GM12874 (cell line): ENCODE results near the gene EIF4B.

Source experiments
- TF ChIP-seq, protein P1 (sequence below): IDR thresholded peaks from 2 replicates; pipeline ENCODE4 v1.5.1; 2011; ENCODE audit warnings: low read depth, mild to moderate bottlenecking, control low read depth, low read length, moderate library complexity; ENCODE audit not compliant: insufficient read depth

Gene EIF4B

DNA sequence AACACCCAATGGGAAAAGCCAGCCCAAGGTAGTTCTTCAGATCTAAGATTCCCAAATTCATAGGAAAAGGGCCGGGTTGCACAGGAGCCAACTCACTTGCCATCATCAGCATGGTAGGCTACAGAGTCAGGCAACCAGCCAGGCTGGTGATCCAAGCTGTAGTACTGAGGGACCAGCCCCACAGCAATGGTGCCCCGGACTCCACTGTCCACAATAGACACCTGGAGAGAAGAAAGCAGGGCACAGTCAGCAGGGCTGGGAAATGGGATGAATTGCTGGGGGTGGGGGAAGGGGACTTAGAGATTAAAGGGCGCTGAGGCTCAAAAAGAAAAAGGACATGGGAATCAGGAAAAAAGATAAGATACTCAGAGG is 68.7 kb downstream of the EIF4B start:
- TF ChIP-seq, protein P1, sequence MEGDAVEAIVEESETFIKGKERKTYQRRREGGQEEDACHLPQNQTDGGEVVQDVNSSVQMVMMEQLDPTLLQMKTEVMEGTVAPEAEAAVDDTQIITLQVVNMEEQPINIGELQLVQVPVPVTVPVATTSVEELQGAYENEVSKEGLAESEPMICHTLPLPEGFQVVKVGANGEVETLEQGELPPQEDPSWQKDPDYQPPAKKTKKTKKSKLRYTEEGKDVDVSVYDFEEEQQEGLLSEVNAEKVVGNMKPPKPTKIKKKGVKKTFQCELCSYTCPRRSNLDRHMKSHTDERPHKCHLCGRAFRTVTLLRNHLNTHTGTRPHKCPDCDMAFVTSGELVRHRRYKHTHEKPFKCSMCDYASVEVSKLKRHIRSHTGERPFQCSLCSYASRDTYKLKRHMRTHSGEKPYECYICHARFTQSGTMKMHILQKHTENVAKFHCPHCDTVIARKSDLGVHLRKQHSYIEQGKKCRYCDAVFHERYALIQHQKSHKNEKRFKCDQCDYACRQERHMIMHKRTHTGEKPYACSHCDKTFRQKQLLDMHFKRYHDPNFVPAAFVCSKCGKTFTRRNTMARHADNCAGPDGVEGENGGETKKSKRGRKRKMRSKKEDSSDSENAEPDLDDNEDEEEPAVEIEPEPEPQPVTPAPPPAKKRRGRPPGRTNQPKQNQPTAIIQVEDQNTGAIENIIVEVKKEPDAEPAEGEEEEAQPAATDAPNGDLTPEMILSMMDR, result no peak

DNA sequence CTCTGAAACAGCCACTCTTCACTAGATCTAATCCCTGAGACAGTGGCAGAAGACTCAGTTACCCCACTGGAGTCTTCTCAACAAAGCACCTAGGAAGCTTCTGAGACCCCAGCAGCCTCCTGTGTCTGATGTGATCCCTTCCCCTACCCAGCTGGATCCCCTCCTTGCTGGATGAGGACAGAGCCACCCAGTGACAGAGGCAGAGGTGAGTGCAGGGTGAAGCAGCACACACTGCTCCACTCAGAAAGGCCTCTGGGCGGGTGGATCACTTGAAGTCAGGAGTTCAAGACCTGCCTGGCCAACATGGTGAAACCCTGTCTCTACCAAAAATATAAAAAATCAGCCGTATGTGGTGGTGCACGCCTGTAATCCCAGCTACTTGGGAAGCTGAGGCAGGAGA is 70.2 kb downstream of the EIF4B start:
- TF ChIP-seq, protein P1, result no peak

DNA sequence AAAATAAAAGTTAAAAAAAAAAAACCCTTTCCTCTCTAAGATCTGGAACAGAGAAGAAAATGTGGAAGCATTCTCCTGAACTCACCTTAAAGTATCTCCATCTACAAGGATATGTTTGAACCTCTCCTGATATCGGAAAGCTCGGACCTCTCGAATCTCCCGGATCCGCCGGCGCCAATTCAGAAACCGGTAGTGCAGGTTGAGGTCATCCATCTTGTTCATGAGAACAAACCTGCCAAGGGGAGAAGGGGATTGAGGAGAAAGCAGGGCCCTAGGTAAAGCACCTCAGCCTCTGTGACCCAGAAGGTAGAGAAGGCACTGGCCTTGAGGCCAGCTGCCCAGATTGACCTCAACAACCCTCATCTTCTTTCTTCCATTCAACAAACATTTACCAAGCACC is 70.8 kb downstream of the EIF4B start:
- TF ChIP-seq, protein P1, result no peak

DNA sequence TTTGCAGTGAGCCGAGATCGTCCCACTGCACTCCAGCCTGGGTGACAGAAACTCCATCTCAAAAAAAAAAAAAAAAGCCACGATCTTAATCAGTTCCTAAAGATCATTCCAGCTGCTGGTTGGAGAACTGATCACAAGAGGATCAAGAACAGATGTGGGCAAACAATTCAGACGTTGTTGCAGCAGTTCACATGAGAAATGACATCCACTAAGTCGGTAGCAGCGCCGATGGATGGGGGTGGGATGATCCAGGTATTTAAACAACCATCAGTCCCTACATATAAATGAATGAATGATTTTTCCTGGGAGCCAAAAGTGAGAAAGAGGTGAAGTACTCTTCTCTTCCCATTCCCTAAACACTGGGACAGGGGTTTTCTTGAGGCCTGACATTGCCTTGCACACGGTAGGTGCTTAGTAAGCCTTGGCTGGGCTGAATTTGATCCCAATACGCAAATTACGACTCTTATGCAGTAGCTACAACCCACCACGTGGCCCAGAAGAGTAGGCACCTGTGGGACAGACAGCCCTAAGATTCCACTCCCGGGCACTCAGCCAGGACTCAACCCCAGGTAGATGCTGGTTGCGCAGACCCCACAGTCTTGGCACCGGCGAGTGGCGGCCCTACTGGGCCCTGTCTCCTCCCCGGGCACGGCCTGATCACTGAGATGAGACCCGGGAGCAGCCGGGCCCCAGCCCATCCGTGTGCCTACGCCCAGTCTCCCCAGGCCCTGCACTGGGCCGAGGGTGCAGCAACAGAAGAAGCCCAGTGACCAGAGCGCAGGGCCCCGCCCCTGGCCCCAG is 72.4 kb downstream of the EIF4B start:
- TF ChIP-seq, protein P1, result 0 out of 2 replicates have a peak, but pooled peaks have one; percentile 7

DNA sequence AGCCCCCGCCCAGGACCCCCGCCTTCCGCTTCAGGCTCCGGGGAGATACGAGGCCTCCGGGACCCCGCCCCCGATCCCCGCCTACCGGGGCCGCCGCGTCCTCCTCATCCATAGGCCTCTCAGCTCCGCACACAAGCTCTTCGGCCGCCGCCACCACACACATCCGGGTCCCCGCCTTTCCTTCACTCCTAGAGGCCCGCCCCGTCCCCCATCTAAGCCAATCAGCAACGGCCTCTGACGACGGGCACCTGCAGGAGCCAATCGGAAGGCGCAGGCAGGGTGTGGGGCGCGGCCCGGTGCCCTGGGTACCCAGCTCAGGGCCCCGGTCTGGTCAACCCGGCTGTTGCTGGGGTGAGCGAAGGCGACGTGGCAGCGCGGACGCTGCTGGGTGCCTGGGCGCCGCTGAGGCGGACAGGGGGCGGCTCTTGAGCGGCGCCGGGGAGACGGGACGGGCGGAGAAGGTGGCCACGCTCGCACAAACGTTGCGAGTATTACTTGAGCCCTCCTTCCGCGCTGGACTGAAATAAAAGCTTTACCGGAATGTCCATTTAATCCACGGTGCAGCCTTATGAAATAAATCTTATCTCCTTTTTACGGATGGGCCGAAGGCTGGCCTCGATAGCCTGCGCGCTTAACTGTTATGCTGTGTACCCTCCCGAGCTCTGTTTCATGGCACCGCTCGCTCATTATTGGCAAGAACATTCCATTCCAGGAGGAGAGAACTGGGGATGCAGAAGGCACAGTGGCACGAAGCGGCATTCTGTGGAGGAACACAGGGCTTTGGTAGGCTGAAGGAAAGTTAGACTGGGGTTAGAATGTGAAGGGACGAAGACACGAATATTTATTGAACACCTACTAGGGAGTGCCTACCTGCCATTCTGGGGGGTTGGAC is 73.2 kb downstream of the EIF4B start, which contains the start of gene SPRYD3:
Gene SPRYD3 (minus strand): TSS at position 165 of the 892 bp plus-strand sequence. CDS start 57 bp downstream, at position 108.
- TF ChIP-seq, protein P1, result no peak

DNA sequence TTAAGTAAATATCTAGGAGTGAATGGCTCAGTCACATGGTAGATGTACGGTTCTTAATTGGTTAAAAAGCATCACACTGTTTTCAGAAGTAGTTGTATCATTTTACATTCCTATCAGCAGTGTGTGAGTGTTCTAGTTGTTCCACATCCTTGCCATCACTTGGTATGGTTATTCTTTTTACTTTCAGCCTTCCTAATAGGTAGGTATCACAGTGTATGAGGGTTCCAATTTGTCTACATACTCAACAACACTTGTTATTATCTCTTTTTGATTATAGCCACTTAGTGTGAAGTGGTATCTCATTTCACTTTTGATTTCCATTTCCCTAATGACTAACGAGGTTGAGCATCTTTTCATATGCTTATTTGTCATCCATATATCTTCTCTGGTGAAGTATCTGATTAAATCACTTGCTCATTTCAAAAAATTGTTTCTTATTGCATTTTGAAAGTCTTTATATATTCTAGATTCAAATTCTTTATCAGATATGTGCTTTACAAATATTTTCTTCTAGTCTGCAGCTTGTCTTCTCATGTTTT is 76.5 kb downstream of the EIF4B start:
- TF ChIP-seq, protein P1, result no peak

DNA sequence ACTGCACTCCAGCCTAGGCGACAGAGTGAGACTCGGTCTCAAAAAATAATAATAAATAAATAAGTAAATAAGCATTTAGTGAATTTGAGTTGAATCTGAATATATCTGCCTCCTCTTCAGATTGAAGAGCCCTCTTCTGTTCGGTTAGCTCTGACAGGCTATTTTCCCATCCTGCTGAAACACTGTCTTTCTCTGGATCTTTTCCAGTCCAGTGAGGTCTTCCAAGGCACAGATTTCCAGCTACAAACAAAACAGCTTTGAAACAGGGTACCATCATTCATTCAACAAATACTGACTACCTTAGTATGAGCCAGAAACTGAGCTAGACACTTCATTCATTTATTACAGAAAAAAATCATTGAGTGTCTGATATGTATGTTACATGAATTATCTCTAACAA is 80.1 kb downstream of the EIF4B start:
- TF ChIP-seq, protein P1, result no peak
